ENCODE measurements around the gene SLC34A3.

Gene SLC34A3

GRCh38 chr9:137278721-137279711, 48.3 kb downstream of the SLC34A3 start:
- DNase-seq = no peak

DNA sequence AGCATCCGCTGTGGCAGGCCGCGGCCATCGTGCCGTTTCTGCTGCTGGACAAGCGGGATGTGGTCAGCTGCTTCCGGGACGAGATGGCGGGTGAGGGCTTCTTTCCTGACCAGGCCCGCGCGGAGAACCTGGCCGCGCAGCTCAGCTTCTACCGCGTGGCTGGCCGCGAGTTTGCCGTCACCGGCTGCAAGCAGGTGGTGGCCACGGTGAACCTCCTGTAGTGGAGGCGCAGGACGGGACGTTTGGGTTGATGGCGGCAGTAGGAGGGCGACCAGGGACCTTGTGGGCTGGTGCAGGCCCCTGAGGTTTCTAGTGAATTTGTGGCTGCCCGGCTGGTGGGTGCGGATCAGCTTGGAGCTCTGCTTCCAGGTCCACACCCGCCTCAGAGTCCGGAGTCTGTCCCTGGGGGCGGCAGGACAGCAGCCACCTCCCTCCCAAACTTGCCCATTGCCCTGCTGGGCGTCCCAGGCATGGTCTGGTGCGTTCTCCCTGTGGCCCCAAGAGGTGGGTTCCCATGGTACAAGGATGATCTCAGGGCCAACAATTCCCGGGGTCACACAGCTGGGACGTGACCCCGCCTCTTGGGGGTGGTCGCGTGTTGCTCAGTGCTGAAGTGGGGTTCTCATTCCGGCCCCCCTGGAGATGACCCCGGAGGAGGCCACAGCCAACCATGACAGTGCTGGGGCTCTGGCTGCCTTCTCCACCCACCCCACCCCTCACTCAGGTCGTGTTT, 49.2 kb downstream of the SLC34A3 start:
- no peak for DNase-seq

GRCh38 chr9:137280474-137281344, 50.0 kb downstream of the SLC34A3 start:
- DNase-seq = no peak

GRCh38 chr9:137281345-137282116, 50.8 kb downstream of the SLC34A3 start:
- DNase-seq = no peak

Measured in stimulated activated naive CD4-positive, alpha-beta T cell treated with Interleukin-2 at 50 U/mL for 16 hours (primary cell).